NCI-H2029 (cell line): Measurements from ENCODE around the gene SRMS.
"Not testable (repeated sequence)": the region's sequence is repeated elsewhere in the genome, so short reads cannot be mapped to it uniquely, and the experiment has no call there.

Experiments
- DNase-seq: peaks from one replicate; lab custom pipeline; 2025; lab: John Stamatoyannopoulos, UW

SRMS gene

GRCh38 chr20:63522091-63522868 is 25.3 kb downstream of the SRMS start:
- DNase-seq, result no peak

- DNase-seq, result no peak
Measured at GRCh38 chr20:63521602-63522001, 25.9 kb downstream of the SRMS start.

- peak; percentile 55 for DNase-seq
Measured at GRCh38 chr20:63520934-63521601, 26.5 kb downstream of the SRMS start.

DNA sequence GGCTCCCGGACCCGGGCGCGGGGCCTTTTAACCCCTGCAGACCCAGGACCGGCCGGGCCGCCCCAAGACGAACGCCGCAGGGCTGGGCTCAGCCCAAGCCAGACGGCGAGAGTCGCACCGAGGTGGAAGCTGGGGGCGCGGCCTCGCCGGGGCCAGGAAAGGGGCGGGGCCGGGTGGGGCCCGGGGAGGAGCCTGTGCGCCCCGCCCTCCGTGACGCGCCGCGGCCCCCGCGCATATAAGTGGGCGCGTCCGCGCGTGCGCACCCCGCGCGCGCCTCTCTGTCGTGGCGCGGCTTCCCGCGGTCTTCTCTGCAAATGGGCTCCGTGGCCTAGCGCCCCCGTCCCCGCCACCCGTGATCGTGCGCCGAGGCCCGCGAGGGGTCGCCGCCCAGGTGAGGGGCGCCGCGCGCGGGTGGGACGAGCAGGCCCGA is 27.0 kb downstream of the SRMS start, which contains the start of gene PPDPF:
Gene PPDPF (plus strand): TSS at position 262 of the 430 bp plus-strand sequence. CDS start 544 bp downstream, outside the sequence.
- peak; percentile 53 for DNase-seq

DNA sequence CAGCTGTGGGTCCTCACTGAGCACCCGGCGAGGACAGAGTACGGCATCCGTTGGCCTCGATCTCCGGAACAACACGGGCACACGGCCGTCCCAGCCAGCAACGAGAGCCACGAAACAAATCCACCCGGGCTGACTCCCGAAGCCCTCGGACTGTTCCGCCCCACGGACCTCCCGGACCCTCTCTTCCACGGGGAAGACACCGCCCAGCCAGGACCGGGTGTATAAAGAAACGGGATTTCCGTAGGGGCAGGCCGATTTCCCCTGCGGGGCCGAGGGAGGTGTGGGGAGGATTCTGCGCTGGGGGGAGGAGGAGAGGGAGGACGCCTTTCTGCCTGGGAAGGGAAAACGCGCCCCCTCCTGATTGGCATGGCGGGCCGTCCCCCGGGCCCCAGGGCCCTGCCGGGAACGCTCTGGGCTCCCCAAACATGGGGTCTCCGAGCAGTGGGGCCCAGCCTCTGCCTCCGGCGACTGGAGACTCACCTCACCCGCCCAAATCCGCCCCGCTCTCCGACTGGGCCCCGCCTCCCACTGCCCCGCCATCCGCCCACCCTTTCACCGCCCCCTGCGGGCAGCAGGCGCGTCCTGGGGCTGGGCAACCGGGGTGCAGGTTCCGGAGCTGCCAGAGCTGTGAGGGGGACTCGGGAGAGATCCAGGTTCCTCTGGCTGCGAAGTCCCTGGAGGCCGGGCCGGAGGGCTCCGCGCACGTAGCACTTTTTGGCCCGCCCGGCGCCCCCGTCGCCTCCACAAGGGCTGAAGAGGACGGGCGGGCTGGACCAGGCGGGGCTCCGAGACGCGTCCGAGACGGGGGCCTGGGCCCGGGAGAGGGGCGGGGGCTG is 27.7 kb downstream of the SRMS start:
- DNase-seq, result no peak

GRCh38 chr20:63518946-63519667 is 28.4 kb downstream of the SRMS start:
- no peak for DNase-seq

GRCh38 chr20:63518351-63518861 is 29.1 kb downstream of the SRMS start:
- no peak for DNase-seq

GRCh38 chr20:63517376-63518309 is 29.9 kb downstream of the SRMS start:
- no peak for DNase-seq

DNA sequence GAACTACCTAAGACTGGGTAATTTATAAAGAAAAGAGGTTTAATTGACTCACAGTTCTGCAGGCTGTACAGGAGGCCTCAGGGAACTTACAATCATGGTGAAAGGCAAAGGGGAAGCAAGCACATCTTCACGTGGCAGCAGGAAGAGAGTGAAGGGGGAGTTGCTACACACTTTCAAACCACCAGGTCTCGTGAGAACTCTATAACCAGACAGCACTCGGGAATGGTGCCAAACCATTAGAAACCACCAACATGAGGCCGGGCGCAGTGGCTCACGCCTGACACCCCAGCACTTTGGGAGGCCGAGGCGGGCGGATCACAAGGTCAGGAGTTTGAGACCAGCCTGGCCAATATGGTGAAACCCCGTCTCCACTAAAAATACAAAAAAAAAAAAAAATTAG is 33.0 kb downstream of the SRMS start:
- not testable (repeated sequence) for DNase-seq

DNA sequence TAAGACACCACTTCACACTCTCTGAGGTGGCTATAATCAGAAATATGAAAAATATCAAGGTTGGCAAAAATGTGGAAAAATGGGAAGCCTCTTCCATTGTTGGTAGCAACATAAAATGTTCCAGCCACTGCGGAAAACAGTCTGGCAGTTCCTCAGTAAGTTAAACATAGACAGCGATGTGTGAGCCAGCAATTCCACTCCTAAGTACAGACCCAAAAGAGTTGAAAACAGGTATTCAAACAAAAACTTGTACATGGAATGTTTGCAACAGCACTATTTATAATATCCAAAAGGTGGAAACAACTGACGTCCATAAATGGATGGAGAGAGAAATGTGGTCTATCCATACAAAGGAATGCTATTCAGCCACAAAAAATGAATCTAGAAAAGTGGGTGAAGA is 34.3 kb downstream of the SRMS start:
- no peak for DNase-seq

DNA sequence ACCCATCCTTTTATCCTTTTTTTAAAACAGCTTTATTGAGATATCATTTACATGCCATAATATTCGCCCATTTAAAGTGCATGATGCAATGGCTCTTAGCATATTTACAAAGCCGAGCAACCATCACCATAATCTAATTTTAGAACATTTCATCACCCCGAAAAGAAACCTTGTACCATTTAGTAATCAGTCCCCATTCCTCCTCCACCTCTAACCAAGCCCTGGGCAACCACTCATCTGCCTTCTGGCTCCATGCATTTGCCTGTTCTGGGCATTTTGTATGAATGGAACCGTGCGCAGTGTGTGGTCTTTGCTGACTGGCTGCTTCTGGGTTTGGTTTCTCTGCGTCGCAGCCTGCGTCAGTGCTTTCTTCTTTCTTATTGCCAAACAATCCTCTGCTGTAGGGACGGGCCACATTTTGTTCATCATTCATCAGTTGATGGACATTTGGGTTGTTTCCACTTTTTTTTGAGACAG is 38.4 kb downstream of the SRMS start:
- no peak for DNase-seq

- DNase-seq, result no peak
Measured at GRCh38 chr20:63508072-63508768, 39.3 kb downstream of the SRMS start.

DNA sequence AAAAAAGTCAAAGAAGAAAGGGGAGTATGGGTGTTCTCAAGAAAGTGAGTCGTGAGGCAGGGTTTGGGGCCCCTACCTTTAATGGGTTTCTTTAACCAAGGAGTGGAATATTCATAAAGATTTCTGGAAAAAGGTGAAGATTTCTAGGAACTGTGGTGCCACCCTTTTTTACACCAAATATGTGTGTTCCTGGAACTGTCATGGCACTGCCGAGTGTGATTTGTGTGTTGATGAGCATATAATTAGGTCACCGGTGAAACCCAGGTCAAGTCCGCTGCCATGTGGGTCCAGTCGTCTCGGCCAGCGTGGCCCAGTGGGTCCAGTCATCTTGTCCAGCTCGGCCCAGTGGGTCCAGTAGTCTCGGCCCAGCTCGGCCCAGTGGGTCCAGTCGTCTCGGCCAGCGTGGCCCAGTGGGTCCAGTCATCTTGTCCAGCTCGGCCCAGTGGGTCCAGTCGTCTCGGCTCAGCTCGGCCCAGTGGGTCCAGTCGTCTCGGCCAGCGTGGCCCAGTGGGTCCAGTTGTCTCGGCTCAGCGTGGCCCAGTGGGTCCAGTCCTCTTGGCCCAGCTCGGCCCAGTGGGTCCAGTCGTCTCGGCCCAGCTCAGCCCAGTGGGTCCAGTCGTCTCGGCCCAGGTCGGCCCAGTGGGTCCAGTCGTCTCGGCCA is 40.3 kb downstream of the SRMS start:
- DNase-seq, result no peak

- DNase-seq, result no peak
Measured at GRCh38 chr20:63505723-63506122, 41.8 kb downstream of the SRMS start.

DNA sequence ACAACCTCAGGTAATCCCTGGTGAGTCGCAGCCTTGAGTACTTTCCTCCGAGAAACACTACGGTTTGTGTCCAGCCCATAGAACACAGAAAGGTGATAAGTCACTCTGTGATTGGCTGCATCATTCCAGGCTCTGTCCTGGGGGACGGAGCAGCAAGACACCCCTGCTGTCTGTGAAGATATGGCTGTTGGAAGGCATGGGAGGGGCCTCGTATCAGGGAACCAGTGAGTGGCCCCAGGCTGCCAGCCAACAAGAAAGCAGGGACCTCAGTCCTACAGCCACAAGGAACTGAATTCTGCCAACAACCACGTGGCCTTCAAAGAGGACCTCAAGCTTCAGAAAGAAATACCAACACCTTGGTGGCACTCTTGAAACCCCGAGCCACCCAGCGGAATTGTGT is 42.3 kb downstream of the SRMS start:
- no peak for DNase-seq

DNA sequence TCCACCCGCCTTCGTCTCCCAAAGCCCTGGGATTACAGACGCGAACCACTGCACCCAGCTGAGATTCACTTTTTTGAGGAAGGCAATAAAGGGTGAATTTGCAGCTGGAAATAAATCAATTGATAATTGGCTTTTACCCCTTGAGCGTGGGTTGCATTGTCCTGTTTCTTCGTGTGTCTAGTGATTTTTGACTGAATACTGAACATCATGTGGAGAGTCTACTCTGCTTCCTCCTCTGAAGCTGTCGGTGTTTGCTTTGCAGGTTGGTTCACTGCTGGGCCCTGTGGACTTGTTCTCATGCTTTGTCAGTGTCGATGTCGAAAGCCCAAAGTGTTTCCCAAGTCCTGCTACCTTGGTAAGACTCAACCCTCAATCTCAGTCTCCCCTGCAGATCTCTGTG is 42.9 kb downstream of the SRMS start:
- DNase-seq, result no peak

GRCh38 chr20:63503524-63503923 is 44.0 kb downstream of the SRMS start:
- no peak for DNase-seq

DNA sequence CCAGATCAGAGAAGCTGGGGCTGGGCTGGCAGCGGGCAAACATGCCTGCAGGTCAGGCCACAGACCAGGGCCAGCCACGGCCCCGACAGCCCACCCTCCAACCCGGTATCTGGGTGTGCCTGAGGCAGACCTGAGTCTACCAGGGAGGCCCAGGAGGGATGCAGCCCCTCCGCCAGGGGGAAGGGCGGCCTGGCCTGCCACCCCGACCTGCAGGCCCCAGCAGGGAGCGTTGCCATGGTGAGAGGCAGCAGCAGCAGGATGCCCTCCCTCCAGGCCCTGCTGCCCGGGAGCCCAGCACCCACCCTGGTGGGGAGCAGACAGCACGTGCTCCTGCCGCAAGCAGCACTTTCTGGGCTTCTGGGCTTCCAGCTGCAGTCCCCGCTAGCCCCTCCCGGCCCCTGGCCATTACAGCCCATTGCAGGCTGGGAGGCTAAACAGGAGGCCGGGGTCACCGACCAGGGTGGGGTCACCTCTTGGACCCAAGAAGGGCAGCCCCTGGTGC is 44.8 kb downstream of the SRMS start:
- no peak for DNase-seq
